GM23338 (cell line): ENCODE data around the gene TRIO.

Experiments used
- CREB1 ChIP-seq: fragments of 250-450 bp; sonication (Bioruptor Pico); IDR thresholded peaks from 2 replicates; pipeline ENCODE4 v1.5.0; 2020; ENCODE audit warnings: low read depth, mild to moderate bottlenecking, moderate library complexity
- CTCF ChIP-seq, 2 experiments: fragments of 200-600 bp in 1 of 2; sonication (generic) in 1 of 2; conservative IDR thresholded peaks; 2 replicates each; pipeline versions ENCODE4 v1.5.1 to v1.6.1; 2016 to 2017; ENCODE audit warnings: antibody characterized with exemption in 2 of 2, low read depth in 2 of 2, mild to moderate bottlenecking in 2 of 2, moderate library complexity in 1 of 2
- ETS1 ChIP-seq: IDR thresholded peaks from 2 replicates; pipeline ENCODE4 v1.6.1; 2016; ENCODE audit warnings: antibody characterized with exemption
- EZH2 ChIP-seq: fragments of 200-600 bp; sonication (generic); IDR thresholded peaks from one replicate; pipeline ENCODE4 v1.8.0; 2017; ENCODE audit warnings: antibody characterized with exemption, mild to moderate bottlenecking, low read depth; ENCODE audit not compliant: unreplicated experiment
- EZH2phosphoT487 ChIP-seq: fragments of 200-600 bp; sonication (generic); IDR thresholded peaks from one replicate; pipeline ENCODE4 v1.8.1; 2018; ENCODE audit warnings: antibody characterized with exemption; ENCODE audit not compliant: unreplicated experiment
- JUNB ChIP-seq: IDR thresholded peaks from one replicate; pipeline ENCODE4 v1.6.1; 2016; ENCODE audit warnings: antibody characterized with exemption; ENCODE audit not compliant: unreplicated experiment
- NANOG ChIP-seq: IDR thresholded peaks from 2 replicates; pipeline ENCODE4 v1.6.1; 2016; ENCODE audit warnings: antibody characterized with exemption, borderline replicate concordance
- POLR2AphosphoS5 ChIP-seq: IDR thresholded peaks from 2 replicates; pipeline ENCODE4 v1.6.1; 2016; ENCODE audit warnings: antibody characterized with exemption, low read depth
- REST ChIP-seq: IDR thresholded peaks from one replicate; pipeline ENCODE4 v1.6.1; 2018; ENCODE audit warnings: antibody characterized with exemption; ENCODE audit not compliant: unreplicated experiment
- STAT1 ChIP-seq: IDR thresholded peaks from one replicate; pipeline ENCODE4 v1.6.1; 2016; ENCODE audit warnings: antibody characterized with exemption; ENCODE audit not compliant: unreplicated experiment
- ZNF114 ChIP-seq: fragments of 250-450 bp; sonication (Bioruptor Pico); IDR thresholded peaks from 2 replicates; pipeline ENCODE4 v1.5.0; 2020; ENCODE audit warnings: mild to moderate bottlenecking, moderate library complexity
- ZNF331 ChIP-seq: fragments of 250-450 bp; sonication (Bioruptor Pico); IDR thresholded peaks from 2 replicates; pipeline ENCODE4 v1.5.0; 2020; ENCODE audit warnings: low read depth, mild to moderate bottlenecking, moderate library complexity
- ZNF462 ChIP-seq: fragments of 250-450 bp; sonication (Bioruptor Pico); IDR thresholded peaks from 2 replicates; pipeline ENCODE4 v1.5.0; 2020; ENCODE audit warnings: mild to moderate bottlenecking, moderate library complexity

GRCh38 chr5:14322437-14323187, 179.5 kb downstream of the TRIO start:
- TF ChIP-seq EZH2phosphoT487, result no peak
- no peak for TF ChIP-seq STAT1
- TF ChIP-seq CTCF (conservative IDR thresholded peaks at IDR 0.05; ENCODE audit: low read depth in 2 of 2), result no peak
- TF ChIP-seq EZH2, result no peak
- TF ChIP-seq REST, result no peak
- TF ChIP-seq POLR2AphosphoS5, result no peak
- no peak for TF ChIP-seq JUNB
- TF ChIP-seq CREB1, result no peak
- TF ChIP-seq NANOG, result no peak
- TF ChIP-seq ETS1, result no peak
- TF ChIP-seq ZNF331 (CRISPR knock-in tag), result no peak
- no peak for TF ChIP-seq ZNF114
- no peak for TF ChIP-seq ZNF462 (CRISPR knock-in tag)
